Spleen (tissue), 11 donors: Measurements from ENCODE around the gene DUSP15. TPM values are rescaled to one million over a fixed set of nuclear protein-coding genes. Genes with fewer than 3 reads are reported as not detected.
A peak's percentile ranks its signal among the peaks of the same experiment; 100 is the strongest.

Source experiments
- DNase-seq: peaks from one replicate; pipeline ENCODE4 v3.0.0-alpha.2; 2020
- H3K27ac ChIP-seq, 8 donors: fragments of 200-600 bp; sonication (generic) in 7 of 8; 1 replicate in 4 of 8; 2 replicates in 4 of 8; pipeline versions ENCODE4 v1.5.0 to v1.8.0; 2016 to 2021; ENCODE audit warnings: inconsistent platforms in 4 of 8, mild to moderate bottlenecking in 4 of 8, moderate library complexity in 1 of 8
- H3K27me3 ChIP-seq, 7 donors: fragments of 200-600 bp; sonication (generic) in 6 of 7; replicated peaks in 1 of 7; 1 replicate in 4 of 7; 2 replicates in 3 of 7; pipeline versions ENCODE4 v1.5.0 to v1.8.0; 2016 to 2021; ENCODE audit warnings: inconsistent platforms in 3 of 7, mild to moderate bottlenecking in 1 of 7
- H3K36me3 ChIP-seq, 6 donors: fragments of 200-600 bp; sonication (generic) in 5 of 6; 1 replicate in 4 of 6; 2 replicates in 2 of 6; pipeline versions ENCODE4 v1.5.0 to v1.8.0; 2016 to 2021; ENCODE audit warnings: inconsistent platforms in 2 of 6
- H3K4me1 ChIP-seq, 6 donors: fragments of 200-600 bp; sonication (generic) in 5 of 6; 1 replicate in 3 of 6; 2 replicates in 3 of 6; pipeline versions ENCODE4 v1.5.0 to v1.8.0; 2016 to 2021; ENCODE audit warnings: inconsistent platforms in 3 of 6
- H3K4me3 ChIP-seq, 8 donors: fragments of 200-600 bp; sonication (generic) in 7 of 8; 1 replicate in 4 of 8; 2 replicates in 4 of 8; pipeline versions ENCODE4 v1.5.0 to v1.8.0; 2016 to 2021; ENCODE audit warnings: inconsistent platforms in 4 of 8, mild to moderate bottlenecking in 4 of 8, moderate library complexity in 2 of 8
- H3K9me3 ChIP-seq, 8 donors: fragments of 200-600 bp; sonication (generic) in 7 of 8; 1 replicate in 4 of 8; 2 replicates in 4 of 8; pipeline versions ENCODE4 v1.5.0 to v1.8.0; 2016 to 2021; ENCODE audit warnings: inconsistent platforms in 4 of 8
- CTCF ChIP-seq, 11 experiments: fragments of 200-600 bp in 7 of 11; fragments of 450-650 bp in 4 of 11; sonication (generic) in 4 of 11; IDR thresholded peaks in 8 of 11; conservative IDR thresholded peaks in 3 of 11; 1 replicate in 7 of 11; 2 replicates in 4 of 11; pipeline versions ENCODE4 v1.4.0 to v1.8.0; 2016 to 2021; ENCODE audit warnings: antibody characterized with exemption in 11 of 11, inconsistent platforms in 4 of 11, mild to moderate bottlenecking in 1 of 11
- POLR2A ChIP-seq, 3 donors: fragments of 450-650 bp; IDR thresholded peaks; one replicate each; pipeline ENCODE4 v1.5.1; 2017; ENCODE audit warnings: antibody characterized with exemption in 3 of 3, mild to moderate bottlenecking in 1 of 3
- POLR2AphosphoS5 ChIP-seq, 3 donors: sonication (generic); formaldehyde crosslinking; IDR thresholded peaks; one replicate each; pipeline ENCODE4 v1.5.1; 2017; ENCODE audit warnings: antibody characterized with exemption in 3 of 3
- WGBS, 5 donors: extraction: QIAGEN DNeasy Blood & Tissue Kit in 3 of 5; methylation state at CpG; one replicate each; pipeline versions ENCODE4 v1.1.5 to v1.1.7; 2013 to 2018; 5-methylcytosine and 5-hydroxymethylcytosine counted together
- intact Hi-C: fragments of 100-400 bp; cut with DNase I; formaldehyde crosslinking; loops from one replicate; pipeline ENCODE4 v1.15.0; 2023; ENCODE audit warnings: low total_unique reads
- polyA plus RNA-seq, 3 donors: library from polyadenylated mRNA; stranded (reverse); fragments of 200-250 nt; gene quantifications; one replicate each; pipeline ENCODE4 v1.2.1, GENCODE V29; 2013
- total RNA-seq, 7 donors: library from RNA; depleted of rRNA in 3 of 7; stranded (reverse); fragments of >200 nt in 3 of 7; fragmentation: NEBNext Ultra II Directional in 4 of 7; extraction: Animal tissue kit (Norgen Biotek cat#: 25700) in 4 of 7; gene quantifications; one replicate each; pipeline versions ENCODE4 v1.1.0 to v1.2.1, GENCODE V29; 2016 to 2021
- donor health status: healthy with polysubstance abuse.
- donor health status: DM: no; HTN: no; CAD: no; lungs with moderate emphysema.
- donor health status: DM: no; HTN: no; CAD: no.
- donor health status: Bipolar disorder and iron deficiency.
- donor health status: healthy.
- donor health status: DM: no; HTN: no; CAD: no.
- donor health status: DM: yes; HTN: yes; CAD: no.

The DUSP15 gene
- total and polyA plus RNA-seq, 10 donors: 0.69 to 7.3 (median 2.3) TPM

GRCh38 chr20:31858760-31859083, 11.6 kb downstream of the DUSP15 start:
- WGBS, 5 donors: 15 to 33% (median 30%) methylated on average over 3 of the region's 3 CpGs

GRCh38 chr20:31857861-31858759, 12.2 kb downstream of the DUSP15 start:
- Histone ChIP-seq H3K36me3 (no peaks in the 10 kb centered on the region), H3K4me3 (no peak overlapping the region), H3K27ac (no peak overlapping the region), H3K4me1 (peaks cover 13 to 33% (median 22%) of the 10 kb centered on the region in 6 donors), H3K9me3 (no peaks in the 10 kb centered on the region), H3K27me3 (peaks cover 0 to 35% (median 15%) of the 10 kb centered on the region in 7 donors)
- intact Hi-C loops: loop anchor here (10.0 kb wide), 2 partner anchors 97 to 237 kb away; partner anchors contain the start of gene PDRG1
- peak; percentile 73 for DNase-seq
- 65 to 73% (median 71%) methylated on average over 14 to 15 of the region's 15 CpGs for WGBS, 5 donors
- TF ChIP-seq CTCF (IDR thresholded peaks at IDR 0.05 in 8 of 11, conservative IDR thresholded peaks at IDR 0.05 in 3 of 11): no peak
- TF ChIP-seq POLR2A (IDR thresholded peaks at IDR 0.05): no peak
- TF ChIP-seq POLR2AphosphoS5 (IDR thresholded peaks at IDR 0.05): no peak

More at GRCh38 chr20:31858760-31859083, 11.6 kb downstream of the DUSP15 start:
- peaks cover 13 to 33% (median 22%) of the 10 kb centered on the region in 6 donors for H3K4me1 ChIP-seq
- intact Hi-C loops: loop anchor here (10.0 kb wide), 2 partner anchors 96 to 236 kb away; partner anchors contain the start of gene PDRG1
- no peak overlapping the region for H3K4me3 ChIP-seq
- no peaks in the 10 kb centered on the region for H3K36me3 ChIP-seq
- no peak for DNase-seq
- H3K9me3 ChIP-seq: no peaks in the 10 kb centered on the region
- TF ChIP-seq POLR2A (IDR thresholded peaks at IDR 0.05): no peak
- no peak for TF ChIP-seq POLR2AphosphoS5 (IDR thresholded peaks at IDR 0.05)
- no peak for TF ChIP-seq CTCF (IDR thresholded peaks at IDR 0.05 in 8 of 11, conservative IDR thresholded peaks at IDR 0.05 in 3 of 11)
- H3K27ac ChIP-seq: no peak overlapping the region
- peaks cover 0 to 35% (median 15%) of the 10 kb centered on the region in 7 donors for H3K27me3 ChIP-seq

GRCh38 chr20:31856516-31856915, 13.8 kb downstream of the DUSP15 start:
- Histone ChIP-seq H3K27ac (no peak overlapping the region), H3K9me3 (no peaks in the 10 kb centered on the region), H3K4me3 (no peak overlapping the region), H3K27me3 (peaks cover 0 to 41% (median 14%) of the 10 kb centered on the region in 7 donors), H3K36me3 (no peaks in the 10 kb centered on the region), H3K4me1 (peaks cover 13 to 37% (median 25%) of the 10 kb centered on the region in 6 donors)
- intact Hi-C loops: loop anchor here (10.0 kb wide), 2 partner anchors 98 to 238 kb away; partner anchors contain the start of gene PDRG1
- TF ChIP-seq POLR2AphosphoS5 (IDR thresholded peaks at IDR 0.05) (no peak), CTCF (IDR thresholded peaks at IDR 0.05 in 8 of 11, conservative IDR thresholded peaks at IDR 0.05 in 3 of 11) (no peak), POLR2A (IDR thresholded peaks at IDR 0.05) (no peak)
- DNase-seq: no peak
- WGBS, 5 donors: 48 to 68% (median 59%) methylated on average over 3 of the region's 3 CpGs

GRCh38 chr20:31853481-31853880, 16.8 kb downstream of the DUSP15 start:
- intact Hi-C loops: loop anchor here (2.0 to 10.0 kb wide), 3 partner anchors 101 to 241 kb away; partner anchors contain the start of gene PDRG1
- WGBS, 5 donors: 72 to 90% (median 79%) methylated on average over 7 of the region's 7 CpGs
- DNase-seq: peak; percentile 59

More at GRCh38 chr20:31853481-31853880, 16.8 kb downstream of the DUSP15 start:
- Histone ChIP-seq H3K36me3 (no peaks in the 10 kb centered on the region), H3K27ac (no peak overlapping the region), H3K9me3 (no peaks in the 10 kb centered on the region), H3K4me1 (peaks cover 0 to 14% (median 8%) of the 10 kb centered on the region in 6 donors), H3K4me3 (no peak overlapping the region), H3K27me3 (peaks cover 0 to 37% (median 4%) of the 10 kb centered on the region in 7 donors)
- TF ChIP-seq POLR2A (IDR thresholded peaks at IDR 0.05): no peak
- no peak for TF ChIP-seq CTCF (IDR thresholded peaks at IDR 0.05 in 8 of 11, conservative IDR thresholded peaks at IDR 0.05 in 3 of 11)
- no peak for TF ChIP-seq POLR2AphosphoS5 (IDR thresholded peaks at IDR 0.05)
